ENCODE data around the gene SDR42E2. TPM values are rescaled to one million over a fixed set of nuclear protein-coding genes. Genes with fewer than 3 reads are reported as not detected.
A peak's percentile ranks its signal among the peaks of the same experiment; 100 is the strongest.
"Not testable (repeated sequence)": the region's sequence is repeated elsewhere in the genome, so short reads cannot be mapped to it uniquely, and the experiment has no call there.

Gene SDR42E2
- polyA plus RNA-seq, 1 donor, result 0.22 TPM

GRCh38 chr16:22162656-22163009 lies 327 bp downstream of the SDR42E2 start:
- no peak for DNase-seq

- DNase-seq, result no peak
Measured at GRCh38 chr16:22163806-22164205, 1.5 kb downstream of the SDR42E2 start.

GRCh38 chr16:22164482-22164881 lies 2.2 kb downstream of the SDR42E2 start:
- no peak for DNase-seq

GRCh38 chr16:22165508-22166285 lies 3.4 kb downstream of the SDR42E2 start:
- DNase-seq, result no peak

GRCh38 chr16:22171953-22172352 lies 9.6 kb downstream of the SDR42E2 start:
- no peak for DNase-seq

GRCh38 chr16:22172642-22173041 lies 10.3 kb downstream of the SDR42E2 start:
- not testable (repeated sequence) for DNase-seq

- no peak for DNase-seq
Measured at GRCh38 chr16:22174642-22175041, 12.3 kb downstream of the SDR42E2 start.

- DNase-seq, result no peak
Measured at GRCh38 chr16:22177968-22178930, 15.9 kb downstream of the SDR42E2 start.

GRCh38 chr16:22181426-22181825 lies 19.1 kb downstream of the SDR42E2 start:
- DNase-seq, result no peak

- no peak for DNase-seq
Measured at GRCh38 chr16:22181843-22182242, 19.5 kb downstream of the SDR42E2 start.

GRCh38 chr16:22183335-22183734 lies 21.0 kb downstream of the SDR42E2 start:
- no peak for DNase-seq

GRCh38 chr16:22183901-22184614 lies 21.8 kb downstream of the SDR42E2 start:
- DNase-seq, result no peak

GRCh38 chr16:22184615-22184968 lies 22.3 kb downstream of the SDR42E2 start:
- no peak for DNase-seq

GRCh38 chr16:22186517-22186916 lies 24.2 kb downstream of the SDR42E2 start:
- no peak for DNase-seq

GRCh38 chr16:22188267-22188594 lies 25.9 kb downstream of the SDR42E2 start:
- no peak for DNase-seq

- DNase-seq, result no peak
Measured at GRCh38 chr16:22188595-22189442, 26.5 kb downstream of the SDR42E2 start.

GRCh38 chr16:22189473-22190080 lies 27.3 kb downstream of the SDR42E2 start:
- no peak for DNase-seq

- DNase-seq, result no peak
Measured at GRCh38 chr16:22190081-22190775, 27.9 kb downstream of the SDR42E2 start.

- DNase-seq, result peak; percentile 100
Measured at GRCh38 chr16:22190776-22191531, 28.6 kb downstream of the SDR42E2 start.
